Neural progenitor cell (in vitro differentiated cells): Measurements from ENCODE around the gene PLEKHG7. TPM values are rescaled to one million over a fixed set of nuclear protein-coding genes. Genes with fewer than 3 reads are reported as not detected.

Experiments
- DNase-seq: peaks from one replicate; pipeline ENCODE4 v3.0.0-alpha.2; 2016; ENCODE audit warnings: low spot score
- H2AFZ ChIP-seq: fragments of 200-600 bp; sonication (generic); replicated peaks from 2 replicates; pipeline ENCODE4 v1.6.1; 2016; ENCODE audit warnings: antibody characterized with exemption
- H3F3A ChIP-seq: fragments of 200-600 bp; sonication (generic); 2 replicates; pipeline ENCODE4 v1.6.1; 2016; ENCODE audit warnings: antibody characterized with exemption, low read depth
- H3K27ac ChIP-seq: fragments of 200-600 bp; sonication (generic); 2 replicates; pipeline ENCODE4 v1.5.1; 2016; ENCODE audit warnings: mild to moderate bottlenecking
- H3K27me3 ChIP-seq: fragments of 200-600 bp; sonication (generic); 2 replicates; pipeline ENCODE4 v1.6.1; 2016; ENCODE audit warnings: mild to moderate bottlenecking, moderate library complexity
- H3K36me3 ChIP-seq: fragments of 200-600 bp; sonication (generic); 2 replicates; pipeline ENCODE4 v1.5.1; 2016
- H3K4me1 ChIP-seq: fragments of 200-600 bp; sonication (generic); 2 replicates; pipeline ENCODE4 v1.6.1; 2016; ENCODE audit warnings: mixed run types
- H3K4me2 ChIP-seq: fragments of 200-600 bp; sonication (generic); 2 replicates; pipeline ENCODE4 v1.6.1; 2016
- H3K4me3 ChIP-seq: fragments of 200-600 bp; sonication (generic); 2 replicates; pipeline ENCODE4 v1.5.1; 2016
- H3K79me2 ChIP-seq: fragments of 200-600 bp; sonication (generic); 2 replicates; pipeline ENCODE4 v1.6.1; 2016; ENCODE audit warnings: low read depth
- H3K9ac ChIP-seq: fragments of 200-600 bp; sonication (generic); 2 replicates; pipeline ENCODE4 v1.6.1; 2016
- H3K9me3 ChIP-seq: fragments of 200-600 bp; sonication (generic); 2 replicates; pipeline ENCODE4 v1.5.1; 2016; ENCODE audit warnings: low read depth
- H4K20me1 ChIP-seq: fragments of 200-600 bp; sonication (generic); 2 replicates; pipeline ENCODE4 v1.6.1; 2016; ENCODE audit warnings: low read depth
- H3K27ac Mint-ChIP-seq: 3 replicates; pipeline ENCODE4 v1.8.0; 2021; ENCODE audit warnings: mixed read lengths
- H3K27me3 Mint-ChIP-seq: 2 replicates; pipeline ENCODE4 v1.8.0; 2022; ENCODE audit warnings: low read depth, mild to moderate bottlenecking, inconsistent platforms, moderate library complexity, mixed read lengths; ENCODE audit not compliant: insufficient read depth
- H3K36me3 Mint-ChIP-seq: 3 replicates; pipeline ENCODE4 v1.8.0; 2021; ENCODE audit warnings: mixed read lengths
- H3K4me1 Mint-ChIP-seq: 3 replicates; pipeline ENCODE4 v1.8.0; 2021; ENCODE audit warnings: mixed read lengths
- H3K4me3 Mint-ChIP-seq: 3 replicates; pipeline ENCODE4 v1.8.0; 2021; ENCODE audit warnings: mild to moderate bottlenecking, moderate library complexity, mixed read lengths
- H3K9me3 Mint-ChIP-seq: 3 replicates; pipeline ENCODE4 v1.8.0; 2020; ENCODE audit warnings: mixed read lengths
- CTCF ChIP-seq: fragments of 200-600 bp; sonication (generic); IDR thresholded peaks from 2 replicates; pipeline ENCODE4 v1.5.1; 2017; ENCODE audit warnings: antibody characterized with exemption, mild to moderate bottlenecking
- EZH2 ChIP-seq: fragments of 200-600 bp; sonication (generic); IDR thresholded peaks from 2 replicates; pipeline ENCODE4 v1.6.1; 2017; ENCODE audit warnings: antibody characterized with exemption, mild to moderate bottlenecking, moderate library complexity
- EZH2phosphoT487 ChIP-seq: fragments of 200-600 bp; sonication (generic); IDR thresholded peaks from 2 replicates; pipeline ENCODE4 v1.6.1; 2017; ENCODE audit warnings: antibody characterized with exemption
- total RNA-seq: library from RNA; depleted of rRNA; stranded (reverse); fragments of >200 nt; gene quantifications from 2 replicates; pipeline ENCODE4 v1.2.3, GENCODE V29; 2015; ENCODE audit warnings: low replicate concordance

PLEKHG7 gene
- total RNA-seq, 1 donor from 2014 or later, result not detected

- H3K4me3 ChIP-seq, result no peak overlapping the region
- Mint-ChIP-seq H3K9me3 (no peaks in the 10 kb centered on the region), H3K4me1 (peaks cover 17% of the 10 kb centered on the region), H3K4me3 (no peak overlapping the region), H3K36me3 (no peaks in the 10 kb centered on the region), H3K27me3 (no peaks in the 10 kb centered on the region), H3K27ac (no peak overlapping the region)
- H3K9me3 ChIP-seq, result no peaks in the 10 kb centered on the region
- no peaks in the 10 kb centered on the region for H3K79me2 ChIP-seq
- H3F3A ChIP-seq, result no peaks in the 10 kb centered on the region
- no peak for TF ChIP-seq EZH2
- TF ChIP-seq CTCF, result no peak
- TF ChIP-seq EZH2phosphoT487, result no peak
- H3K9ac ChIP-seq, result no peak overlapping the region
- no peak overlapping the region for H3K27ac ChIP-seq
- H3K27me3 ChIP-seq, result no peaks in the 10 kb centered on the region
- H3K36me3 ChIP-seq, result no peaks in the 10 kb centered on the region
- no peak overlapping the region for H3K4me2 ChIP-seq
- DNase-seq, result no peak
- H4K20me1 ChIP-seq, result no peaks in the 10 kb centered on the region
- H2AFZ ChIP-seq, result no peak overlapping the region
- H3K4me1 ChIP-seq, result peaks cover 4% of the 10 kb centered on the region
Observed at GRCh38 chr12:92771001-92771400, 68.2 kb downstream of the PLEKHG7 start.

- peaks cover under 1% of the 10 kb centered on the region for H3K4me1 Mint-ChIP-seq
- no peaks in the 10 kb centered on the region for H3K79me2 ChIP-seq
- no peak for DNase-seq
- no peaks in the 10 kb centered on the region for H3K36me3 ChIP-seq
- H3K4me3 Mint-ChIP-seq, result no peak overlapping the region
- no peak overlapping the region for H2AFZ ChIP-seq
- no peaks in the 10 kb centered on the region for H3K27me3 ChIP-seq
- peaks cover 3% of the 10 kb centered on the region for H3K36me3 Mint-ChIP-seq
- H3K9me3 ChIP-seq, result no peaks in the 10 kb centered on the region
- H3K4me3 ChIP-seq, result no peak overlapping the region
- no peak overlapping the region for H3K27ac ChIP-seq
- H3K9me3 Mint-ChIP-seq, result no peaks in the 10 kb centered on the region
- no peaks in the 10 kb centered on the region for H3K27me3 Mint-ChIP-seq
- no peaks in the 10 kb centered on the region for H3K4me1 ChIP-seq
- H3K27ac Mint-ChIP-seq, result no peak overlapping the region
- no peaks in the 10 kb centered on the region for H3F3A ChIP-seq
- H3K4me2 ChIP-seq, result no peak overlapping the region
- TF ChIP-seq EZH2 (no peak), EZH2phosphoT487 (no peak), CTCF (no peak)
- H4K20me1 ChIP-seq, result no peaks in the 10 kb centered on the region
- no peak overlapping the region for H3K9ac ChIP-seq
Observed at GRCh38 chr12:92775416-92775815, 72.6 kb downstream of the PLEKHG7 start.

GRCh38 chr12:92778525-92778924 is 75.7 kb downstream of the PLEKHG7 start:
- TF ChIP-seq EZH2phosphoT487, result no peak
- TF ChIP-seq CTCF, result no peak
- no peak for TF ChIP-seq EZH2
- no peak for DNase-seq
- Mint-ChIP-seq H3K4me3 (no peak overlapping the region), H3K36me3 (peaks cover 3% of the 10 kb centered on the region), H3K27me3 (peaks cover 2% of the 10 kb centered on the region), H3K27ac (no peak overlapping the region), H3K4me1 (no peaks in the 10 kb centered on the region), H3K9me3 (no peaks in the 10 kb centered on the region)
- Histone ChIP-seq H3K4me1 (no peaks in the 10 kb centered on the region), H3K9me3 (no peaks in the 10 kb centered on the region), H3K27me3 (no peaks in the 10 kb centered on the region), H3K4me3 (no peak overlapping the region), H3F3A (no peaks in the 10 kb centered on the region), H3K36me3 (no peaks in the 10 kb centered on the region), H3K79me2 (no peaks in the 10 kb centered on the region), H3K9ac (no peak overlapping the region), H4K20me1 (no peaks in the 10 kb centered on the region), H3K27ac (no peak overlapping the region), H3K4me2 (no peak overlapping the region), H2AFZ (no peak overlapping the region)
